Activated CD8-positive, alpha-beta T cell treated with anti-CD3 and anti-CD28 coated beads, Interleukin-2, amount 10 ng/mL, durations not matched to agents 7 days and 5 days (primary cell): Measurements from ENCODE around the gene PERCC1. TPM values are rescaled to one million over a fixed set of nuclear protein-coding genes. Genes with fewer than 3 reads are reported as not detected.

Experiments used
- ATAC-seq: fragments of 150-1000 bp; cut with Tn5 transposase; one replicate; pipeline ENCODE4 v1.10.0; 2021; ENCODE audit warnings: moderate library complexity
- CTCF ChIA-PET: fragments of 350-600 bp; sonication (Branson Sonifier 250); formaldehyde crosslinking; loops from one replicate; lab custom pipeline; 2021; ENCODE audit warnings: antibody characterized with exemption; lab: Charles Lee
- POLR2A ChIA-PET: fragments of 350-600 bp; sonication (Branson Sonifier 250); formaldehyde crosslinking; loops from one replicate; lab custom pipeline; 2021; ENCODE audit warnings: antibody characterized with exemption; lab: Charles Lee
- DNase-seq: peaks from one replicate; pipeline ENCODE4 v3.0.0-alpha.2; 2020
- H3K27ac Mint-ChIP-seq: one replicate; pipeline ENCODE4 v1.8.0; 2021; ENCODE audit warnings: mild to moderate bottlenecking, mixed read lengths
- H3K27me3 Mint-ChIP-seq: one replicate; pipeline ENCODE4 v1.8.0; 2021; ENCODE audit warnings: low read depth, mixed read lengths
- H3K36me3 Mint-ChIP-seq: one replicate; pipeline ENCODE4 v1.8.0; 2021; ENCODE audit warnings: low read depth, mixed read lengths
- H3K4me1 Mint-ChIP-seq: one replicate; pipeline ENCODE4 v1.8.0; 2021; ENCODE audit warnings: low read depth, mixed read lengths
- H3K4me3 Mint-ChIP-seq: one replicate; pipeline ENCODE4 v1.8.0; 2021; ENCODE audit warnings: mild to moderate bottlenecking, mixed read lengths
- H3K9me3 Mint-ChIP-seq: one replicate; pipeline ENCODE4 v1.8.0; 2022; ENCODE audit warnings: mixed read lengths; ENCODE audit not compliant: insufficient read depth
- total RNA-seq, 2 experiments: library from RNA; stranded (reverse); gene quantifications; one replicate each; pipeline ENCODE4 v1.2.3, GENCODE V29; 2021

The PERCC1 gene
- under 1 TPM in 1 of 2 experiments, not detected in 1; 0.37 TPM for total RNA-seq

- POLR2A ChIA-PET: no interaction called here
- CTCF ChIA-PET: no interaction called here
Measured at GRCh38 chr16:1430759-1431496, at the start of gene PERCC1. Gene PERCC1 (plus strand): TSS chr16:1431078. CDS start chr16:1432594, 1,516 bp downstream.

GRCh38 chr16:1381612-1382406, 49.1 kb upstream of the PERCC1 start:
- no peak for ATAC-seq
- CTCF ChIA-PET: no interaction called here
- POLR2A ChIA-PET: no interaction called here

More at GRCh38 chr16:1430759-1431496, at the start of gene PERCC1:
- ATAC-seq (no peak), DNase-seq (no peak)
- peak within 1 kb of the TSS; percentile 69 for H3K27ac Mint-ChIP-seq
- peak within 1 kb of the TSS; percentile 31 for H3K4me3 Mint-ChIP-seq
- H3K9me3 Mint-ChIP-seq: no peaks in the 10 kb centered on the region
- no peaks in the 10 kb centered on the region for H3K36me3 Mint-ChIP-seq
- H3K27me3 Mint-ChIP-seq: no peaks in the 10 kb centered on the region
- H3K4me1 Mint-ChIP-seq: peaks cover 3% of the 10 kb centered on the region

GRCh38 chr16:1383556-1383955, 47.3 kb upstream of the PERCC1 start:
- Mint-ChIP-seq H3K36me3 (peaks cover 3% of the 10 kb centered on the region), H3K27me3 (no peaks in the 10 kb centered on the region), H3K4me3 (no peak overlapping the region), H3K27ac (no peak overlapping the region), H3K9me3 (no peaks in the 10 kb centered on the region), H3K4me1 (peaks cover 9% of the 10 kb centered on the region)
- POLR2A ChIA-PET: interaction anchor here (0.8 to 1.3 kb wide), 2 partner anchors 15 to 37 kb away, joined by 3 read pairs; no protein-coding TSS in a partner anchor
- CTCF ChIA-PET: interaction anchor here (0.7 kb wide), 1 partner anchor 20 kb away, joined by 3 read pairs; no protein-coding TSS in a partner anchor
- ATAC-seq (no peak), DNase-seq (no peak)

More at GRCh38 chr16:1381612-1382406, 49.1 kb upstream of the PERCC1 start:
- peaks cover 3% of the 10 kb centered on the region for H3K36me3 Mint-ChIP-seq
- no peaks in the 10 kb centered on the region for H3K27me3 Mint-ChIP-seq
- H3K27ac Mint-ChIP-seq: no peak overlapping the region
- no peak for DNase-seq
- H3K4me3 Mint-ChIP-seq: no peak overlapping the region
- H3K4me1 Mint-ChIP-seq: peaks cover 19% of the 10 kb centered on the region
- H3K9me3 Mint-ChIP-seq: no peaks in the 10 kb centered on the region

GRCh38 chr16:1385232-1385631, 45.6 kb upstream of the PERCC1 start:
- no peak for ATAC-seq
- Mint-ChIP-seq H3K4me3 (no peak overlapping the region), H3K27ac (no peak overlapping the region), H3K4me1 (peaks cover 2% of the 10 kb centered on the region), H3K27me3 (no peaks in the 10 kb centered on the region), H3K36me3 (peaks cover 5% of the 10 kb centered on the region), H3K9me3 (no peaks in the 10 kb centered on the region)
- ChIA-PET CTCF (no interaction called here), POLR2A (no interaction called here)
- no peak for DNase-seq

GRCh38 chr16:1387331-1387730, 43.5 kb upstream of the PERCC1 start:
- POLR2A ChIA-PET: no interaction called here
- H3K27me3 Mint-ChIP-seq: no peaks in the 10 kb centered on the region
- ATAC-seq (no peak), DNase-seq (no peak)
- H3K4me3 Mint-ChIP-seq: no peak overlapping the region
- H3K27ac Mint-ChIP-seq: no peak overlapping the region
- H3K36me3 Mint-ChIP-seq: peaks cover 8% of the 10 kb centered on the region
- peaks cover 5% of the 10 kb centered on the region for H3K4me1 Mint-ChIP-seq
- CTCF ChIA-PET: no interaction called here
- no peaks in the 10 kb centered on the region for H3K9me3 Mint-ChIP-seq

- Mint-ChIP-seq H3K27me3 (no peaks in the 10 kb centered on the region), H3K9me3 (no peaks in the 10 kb centered on the region), H3K4me3 (no peak overlapping the region), H3K36me3 (peaks cover 8% of the 10 kb centered on the region), H3K27ac (no peak overlapping the region), H3K4me1 (peaks cover 5% of the 10 kb centered on the region)
- ATAC-seq (no peak), DNase-seq (no peak)
- POLR2A ChIA-PET: interaction anchor here (0.9 kb wide), 1 partner anchor 11 kb away, joined by 3 read pairs; no protein-coding TSS in a partner anchor
- CTCF ChIA-PET: no interaction called here
Measured at GRCh38 chr16:1389762-1390161, 41.1 kb upstream of the PERCC1 start.

- no peak overlapping the region for H3K4me3 Mint-ChIP-seq
- ChIA-PET CTCF (interaction anchor here (1.1 kb wide), 1 partner anchor 27 kb away, joined by 4 read pairs; no protein-coding TSS in a partner anchor), POLR2A (interaction anchor here (0.9 kb wide), 1 partner anchor 11 kb away, joined by 3 read pairs; no protein-coding TSS in a partner anchor)
- no peaks in the 10 kb centered on the region for H3K9me3 Mint-ChIP-seq
- DNase-seq (no peak), ATAC-seq (no peak)
- H3K27ac Mint-ChIP-seq: no peak overlapping the region
- peaks cover 7% of the 10 kb centered on the region for H3K36me3 Mint-ChIP-seq
- H3K4me1 Mint-ChIP-seq: peaks cover 5% of the 10 kb centered on the region
- no peaks in the 10 kb centered on the region for H3K27me3 Mint-ChIP-seq
Measured at GRCh38 chr16:1390239-1390779, 40.6 kb upstream of the PERCC1 start.

- Mint-ChIP-seq H3K4me1 (peaks cover 5% of the 10 kb centered on the region), H3K27me3 (no peaks in the 10 kb centered on the region), H3K27ac (no peak overlapping the region), H3K36me3 (peaks cover 9% of the 10 kb centered on the region), H3K4me3 (no peak overlapping the region), H3K9me3 (no peaks in the 10 kb centered on the region)
- ChIA-PET CTCF (no interaction called here), POLR2A (no interaction called here)
- ATAC-seq: no peak
- DNase-seq: no peak
Measured at GRCh38 chr16:1392826-1393225, 38.1 kb upstream of the PERCC1 start.

GRCh38 chr16:1393613-1394176, 37.2 kb upstream of the PERCC1 start:
- H3K4me3 Mint-ChIP-seq: no peak overlapping the region
- no peak overlapping the region for H3K27ac Mint-ChIP-seq
- ATAC-seq (no peak), DNase-seq (no peak)
- peaks cover 11% of the 10 kb centered on the region for H3K36me3 Mint-ChIP-seq
- POLR2A ChIA-PET: interaction anchor here (1.1 kb wide), 1 partner anchor 27 kb away, joined by 3 read pairs; no protein-coding TSS in a partner anchor
- H3K27me3 Mint-ChIP-seq: no peaks in the 10 kb centered on the region
- H3K4me1 Mint-ChIP-seq: peaks cover 5% of the 10 kb centered on the region
- no peaks in the 10 kb centered on the region for H3K9me3 Mint-ChIP-seq
- CTCF ChIA-PET: no interaction called here

- H3K4me1 Mint-ChIP-seq: peaks cover 5% of the 10 kb centered on the region
- H3K36me3 Mint-ChIP-seq: peaks cover 13% of the 10 kb centered on the region
- POLR2A ChIA-PET: no interaction called here
- no peak overlapping the region for H3K4me3 Mint-ChIP-seq
- no peaks in the 10 kb centered on the region for H3K9me3 Mint-ChIP-seq
- H3K27me3 Mint-ChIP-seq: no peaks in the 10 kb centered on the region
- DNase-seq: no peak
- no peak for ATAC-seq
- no peak overlapping the region for H3K27ac Mint-ChIP-seq
- CTCF ChIA-PET: no interaction called here
Measured at GRCh38 chr16:1394367-1394951, 36.4 kb upstream of the PERCC1 start.

- Mint-ChIP-seq H3K9me3 (no peaks in the 10 kb centered on the region), H3K4me1 (peaks cover under 1% of the 10 kb centered on the region), H3K4me3 (no peak overlapping the region), H3K27ac (no peak overlapping the region), H3K36me3 (peaks cover 8% of the 10 kb centered on the region), H3K27me3 (no peaks in the 10 kb centered on the region)
- DNase-seq: no peak
- ATAC-seq: no peak
- ChIA-PET POLR2A (interaction anchor here (1.4 kb wide), 1 partner anchor 15 kb away, joined by 3 read pairs; no protein-coding TSS in a partner anchor), CTCF (interaction anchor here (1.0 kb wide), 1 partner anchor 32 kb away, joined by 3 read pairs; no protein-coding TSS in a partner anchor)
Measured at GRCh38 chr16:1395444-1396031, 35.3 kb upstream of the PERCC1 start.
